ENCODE results near the gene CPNE7. TPM values are rescaled to one million over a fixed set of nuclear protein-coding genes. Genes with fewer than 3 reads are reported as not detected.
A peak's percentile ranks its signal among the peaks of the same experiment; 100 is the strongest.

CPNE7 gene
- total and polyA plus RNA-seq, 10 of the 15 experiments (the other 5 are each of a cell fraction or from before 2014, with no cell fraction given), result 0.29 to 46.9 (median 17.5) TPM

DNA sequence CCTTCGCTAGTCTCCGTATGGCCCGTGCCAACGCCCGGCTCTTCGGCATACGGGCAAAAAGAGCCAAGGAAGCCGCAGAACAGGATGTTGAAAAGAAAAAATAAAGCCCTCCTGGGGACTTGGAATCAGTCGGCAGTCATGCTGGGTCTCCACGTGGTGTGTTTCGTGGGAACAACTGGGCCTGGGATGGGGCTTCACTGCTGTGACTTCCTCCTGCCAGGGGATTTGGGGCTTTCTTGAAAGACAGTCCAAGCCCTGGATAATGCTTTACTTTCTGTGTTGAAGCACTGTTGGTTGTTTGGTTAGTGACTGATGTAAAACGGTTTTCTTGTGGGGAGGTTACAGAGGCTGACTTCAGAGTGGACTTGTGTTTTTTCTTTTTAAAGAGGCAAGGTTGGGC, 12.6 kb upstream of the CPNE7 start:
- ChIA-PET SMC1A (ENCODE audit: uncharacterized antibody, unreplicated experiment) (no interaction called here), RAD21 (ENCODE audit: unreplicated experiment) (interaction anchor here (0.6 kb wide), 1 partner anchor 227 kb away, joined by 3 read pairs; no protein-coding TSS in a partner anchor), POLR2A (interaction anchor here (0.7 to 1.5 kb wide), 2 partner anchors 94 to 137 kb away, joined by 3 read pairs; no protein-coding TSS in a partner anchor), CTCF (no interaction called here)
- Histone ChIP-seq H3K4me2 (ENCODE audit: control insufficient read depth, insufficient read depth) (peak overlapping the region; percentile 89), H2AFZ (ENCODE audit: control insufficient read depth, low read depth, low read length) (no peak overlapping the region), H3K79me2 (ENCODE audit: control insufficient read depth, insufficient read depth, low read length) (peaks cover 37% of the 10 kb centered on the region), H3K9me3 (replicated peaks; ENCODE audit: control insufficient read depth, insufficient read depth, low read length) (no peaks in the 10 kb centered on the region), H3K36me3 (ENCODE audit: control insufficient read depth in 2 of 2, insufficient read depth in 2 of 2, low read length in 1 of 2) (peaks cover 22 to 25% of the 10 kb centered on the region in 2 experiments), H3K4me3 (peak overlapping the region; percentile 89), H3K4me1 (ENCODE audit: control insufficient read depth, insufficient read depth, low read length) (peaks cover 25% of the 10 kb centered on the region), H3K9ac (ENCODE audit: control insufficient read depth, insufficient read depth, low read length) (peak overlapping the region; percentile 61), H3K27me3 (replicated peaks in 1 of 2; ENCODE audit: control insufficient read depth in 2 of 2, insufficient read depth in 2 of 2, low read length in 1 of 2) (no peaks in the 10 kb centered on the region), H3K27ac (ENCODE audit: control insufficient read depth, insufficient read depth) (no peak overlapping the region), H4K20me1 (ENCODE audit: control insufficient read depth, insufficient read depth) (peaks cover 29% of the 10 kb centered on the region)
- BruUV-seq (replicated peaks), result no TSS peak
- no peak for ATAC-seq
- DNase-seq (ENCODE audit: low read depth, low spot score), result no peak
- in situ Hi-C loops (cut with MboI) (no loop called here), intact Hi-C loops (cut with micrococcal nuclease; ENCODE audit: unreplicated experiment) (loop anchor here (5.0 kb wide), 1 partner anchor 76 kb away; no protein-coding TSS in a partner anchor)
- FAIRE-seq, result no peak
- 83% methylated on average over 12 of the region's 12 CpGs for WGBS (ENCODE audit: insufficient coverage, insufficient replicate concordance, low lambda C conversion rate, missing lambda C conversion rate)
- TF ChIP-seq HDAC6 (IDR thresholded peaks at IDR 0.05; ENCODE audit: unreplicated experiment) (no peak), ZNF24 (IDR thresholded peaks at IDR 0.05) (no peak), ZBED1 (IDR thresholded peaks at IDR 0.05; ENCODE audit: borderline replicate concordance) (no peak), BMI1 (IDR thresholded peaks at IDR 0.05; ENCODE audit: borderline replicate concordance) (no peak), NFXL1 (IDR thresholded peaks at IDR 0.05; ENCODE audit: borderline replicate concordance) (no peak), NR2F1 (conservative IDR thresholded peaks at IDR 0.05) (no peak), SREBF2 (IDR thresholded peaks at IDR 0.05; ENCODE audit: low read length) (no peak), GATAD2B (conservative IDR thresholded peaks at IDR 0.05; ENCODE audit: low read depth) (no peak), KLF5 (IDR thresholded peaks at IDR 0.05; ENCODE audit: partially characterized antibody) (no peak), ZNF592 (IDR thresholded peaks at IDR 0.05) (no peak), HCFC1 (IDR thresholded peaks at IDR 0.05; ENCODE audit: low read length) (no peak), NFYA (IDR thresholded peaks at IDR 0.05; ENCODE audit: borderline replicate concordance, low read depth, low read length) (no peak), STAT3 (IDR thresholded peaks at IDR 0.05; ENCODE audit: low read depth, low read length) (no peak)
- TF ChIP-seq, protein P1, sequence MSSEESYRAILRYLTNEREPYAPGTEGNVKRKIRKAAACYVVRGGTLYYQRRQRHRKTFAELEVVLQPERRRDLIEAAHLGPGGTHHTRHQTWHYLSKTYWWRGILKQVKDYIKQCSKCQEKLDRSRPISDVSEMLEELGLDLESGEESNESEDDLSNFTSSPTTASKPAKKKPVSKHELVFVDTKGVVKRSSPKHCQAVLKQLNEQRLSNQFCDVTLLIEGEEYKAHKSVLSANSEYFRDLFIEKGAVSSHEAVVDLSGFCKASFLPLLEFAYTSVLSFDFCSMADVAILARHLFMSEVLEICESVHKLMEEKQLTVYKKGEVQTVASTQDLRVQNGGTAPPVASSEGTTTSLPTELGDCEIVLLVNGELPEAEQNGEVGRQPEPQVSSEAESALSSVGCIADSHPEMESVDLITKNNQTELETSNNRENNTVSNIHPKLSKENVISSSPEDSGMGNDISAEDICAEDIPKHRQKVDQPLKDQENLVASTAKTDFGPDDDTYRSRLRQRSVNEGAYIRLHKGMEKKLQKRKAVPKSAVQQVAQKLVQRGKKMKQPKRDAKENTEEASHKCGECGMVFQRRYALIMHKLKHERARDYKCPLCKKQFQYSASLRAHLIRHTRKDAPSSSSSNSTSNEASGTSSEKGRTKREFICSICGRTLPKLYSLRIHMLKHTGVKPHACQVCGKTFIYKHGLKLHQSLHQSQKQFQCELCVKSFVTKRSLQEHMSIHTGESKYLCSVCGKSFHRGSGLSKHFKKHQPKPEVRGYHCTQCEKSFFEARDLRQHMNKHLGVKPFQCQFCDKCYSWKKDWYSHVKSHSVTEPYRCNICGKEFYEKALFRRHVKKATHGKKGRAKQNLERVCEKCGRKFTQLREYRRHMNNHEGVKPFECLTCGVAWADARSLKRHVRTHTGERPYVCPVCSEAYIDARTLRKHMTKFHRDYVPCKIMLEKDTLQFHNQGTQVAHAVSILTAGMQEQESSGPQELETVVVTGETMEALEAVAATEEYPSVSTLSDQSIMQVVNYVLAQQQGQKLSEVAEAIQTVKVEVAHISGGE (CRISPR knock-in tag; IDR thresholded peaks at IDR 0.05), result no peak
- TF ChIP-seq, protein P2, sequence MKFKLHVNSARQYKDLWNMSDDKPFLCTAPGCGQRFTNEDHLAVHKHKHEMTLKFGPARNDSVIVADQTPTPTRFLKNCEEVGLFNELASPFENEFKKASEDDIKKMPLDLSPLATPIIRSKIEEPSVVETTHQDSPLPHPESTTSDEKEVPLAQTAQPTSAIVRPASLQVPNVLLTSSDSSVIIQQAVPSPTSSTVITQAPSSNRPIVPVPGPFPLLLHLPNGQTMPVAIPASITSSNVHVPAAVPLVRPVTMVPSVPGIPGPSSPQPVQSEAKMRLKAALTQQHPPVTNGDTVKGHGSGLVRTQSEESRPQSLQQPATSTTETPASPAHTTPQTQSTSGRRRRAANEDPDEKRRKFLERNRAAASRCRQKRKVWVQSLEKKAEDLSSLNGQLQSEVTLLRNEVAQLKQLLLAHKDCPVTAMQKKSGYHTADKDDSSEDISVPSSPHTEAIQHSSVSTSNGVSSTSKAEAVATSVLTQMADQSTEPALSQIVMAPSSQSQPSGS (IDR thresholded peaks at IDR 0.05; ENCODE audit: low read length), result no peak

Data from GM12878 (cell line).